IMR-90 (cell line): ENCODE results near the gene CD72. TPM values are rescaled to one million over a fixed set of nuclear protein-coding genes. Genes with fewer than 3 reads are reported as not detected.

Experiments used
- ATAC-seq: fragments of 200-7000 bp; cut with Tn5 transposase; 2 replicates; pipeline ENCODE4 v1.9.1; 2020; ENCODE audit warnings: low read depth, mild to moderate bottlenecking, moderate library complexity
- BruUV-seq: library from RNA; stranded (reverse); fragments of 400-500 nt; replicated peaks from 2 replicates; lab custom pipeline; 2021; lab: Mats Ljungman, UMichigan
- CTCF ChIA-PET: fragments of 300-600 bp; formaldehyde crosslinking; extraction: SDS; loops from one replicate; lab custom pipeline; 2021; ENCODE audit warnings: antibody characterized with exemption; lab: Yijun Ruan, JAX
- POLR2A ChIA-PET: fragments of 300-600 bp; sonication (Branson Sonifier 250); formaldehyde crosslinking; loops from one replicate; lab custom pipeline; 2022; ENCODE audit warnings: antibody characterized with exemption; ENCODE audit not compliant: unreplicated experiment; lab: Charles Lee
- DNase-seq: peaks from one replicate; pipeline ENCODE4 v3.0.0; 2013
- H2AFZ ChIP-seq: replicated peaks from 2 replicates; pipeline ENCODE3; 2013; ENCODE audit warnings: low read length, mild to moderate bottlenecking; ENCODE audit not compliant: poor library complexity
- H2AK5ac ChIP-seq: 2 replicates; pipeline ENCODE4 v1.6.1; 2013; ENCODE audit warnings: low read depth, low read length, inconsistent platforms
- H2AK9ac ChIP-seq: replicated peaks from 2 replicates; pipeline ENCODE3; 2013; ENCODE audit warnings: mild to moderate bottlenecking, low read depth, low read length, moderate library complexity; ENCODE audit not compliant: poor library complexity
- H2BK120ac ChIP-seq: 2 replicates; pipeline ENCODE4 v1.6.1; 2013; ENCODE audit warnings: low read depth, low read length, inconsistent platforms
- H2BK15ac ChIP-seq: 3 replicates; pipeline ENCODE4 v1.6.1; 2013; ENCODE audit warnings: low read depth, low read length, inconsistent platforms
- H2BK20ac ChIP-seq: 2 replicates; pipeline ENCODE4 v1.6.1; 2013; ENCODE audit warnings: low read depth, mild to moderate bottlenecking, inconsistent platforms, low read length, moderate library complexity
- H2BK5ac ChIP-seq: 2 replicates; pipeline ENCODE4 v1.6.1; 2013; ENCODE audit warnings: mild to moderate bottlenecking, low read depth, low read length, inconsistent platforms; ENCODE audit not compliant: poor library complexity, severe bottlenecking
- H3K14ac ChIP-seq: replicated peaks from 2 replicates; pipeline ENCODE4 v1.6.1; 2013; ENCODE audit warnings: low read depth, low read length, inconsistent platforms
- H3K18ac ChIP-seq: 2 replicates; pipeline ENCODE4 v1.6.1; 2013; ENCODE audit warnings: low read depth, low read length, control low read depth
- H3K23ac ChIP-seq: 2 replicates; pipeline ENCODE4 v1.6.1; 2013; ENCODE audit warnings: low read depth, low read length, inconsistent platforms
- H3K27ac ChIP-seq: 2 replicates; pipeline ENCODE4 v1.5.1; 2013; ENCODE audit warnings: mild to moderate bottlenecking, control low read depth, low read length; ENCODE audit not compliant: insufficient read depth
- H3K27me3 ChIP-seq: 2 replicates; pipeline ENCODE4 v1.6.1; 2013; ENCODE audit warnings: low read length; ENCODE audit not compliant: control insufficient read depth, insufficient read depth
- H3K36me3 ChIP-seq: 2 replicates; pipeline ENCODE4 v1.6.1; 2013; ENCODE audit warnings: low read length, mixed read lengths; ENCODE audit not compliant: control insufficient read depth, insufficient read depth
- H3K4ac ChIP-seq: 2 replicates; pipeline ENCODE4 v1.6.1; 2013; ENCODE audit warnings: low read depth, low read length, inconsistent platforms
- H3K4me1 ChIP-seq: 2 replicates; pipeline ENCODE4 v1.6.1; 2013; ENCODE audit warnings: low read length, mixed read lengths; ENCODE audit not compliant: control insufficient read depth, insufficient read depth
- H3K4me2 ChIP-seq: 2 replicates; pipeline ENCODE4 v1.6.1; 2013; ENCODE audit warnings: low read depth, mild to moderate bottlenecking, control low read depth, low read length, moderate library complexity
- H3K4me3 ChIP-seq: 2 replicates; pipeline ENCODE4 v1.5.1; 2013; ENCODE audit warnings: low read depth, mild to moderate bottlenecking, control low read depth, low read length, moderate library complexity; ENCODE audit not compliant: insufficient read depth
- H3K56ac ChIP-seq: 2 replicates; pipeline ENCODE4 v1.6.1; 2013; ENCODE audit warnings: low read length, inconsistent platforms; ENCODE audit not compliant: insufficient read depth; ENCODE audit errors: extremely low read depth
- H3K79me1 ChIP-seq, 2 experiments: 2 replicates each; pipeline ENCODE4 v1.6.1; 2013; ENCODE audit warnings: low read length in 2 of 2, inconsistent platforms in 1 of 2, low read depth in 1 of 2
- H3K9ac ChIP-seq: 2 replicates; pipeline ENCODE4 v1.6.1; 2013; ENCODE audit warnings: low read depth, low read length, control low read depth
- H3K9me1 ChIP-seq: 2 replicates; pipeline ENCODE4 v1.6.1; 2013; ENCODE audit warnings: low read length, inconsistent platforms; ENCODE audit not compliant: insufficient read depth
- H3K9me3 ChIP-seq: 2 replicates; pipeline ENCODE4 v1.6.1; 2013; ENCODE audit warnings: low read length; ENCODE audit not compliant: control insufficient read depth, insufficient read depth
- H4K20me1 ChIP-seq: 2 replicates; pipeline ENCODE4 v1.6.1; 2013; ENCODE audit warnings: low read length, inconsistent platforms; ENCODE audit not compliant: insufficient read depth
- H4K5ac ChIP-seq: 2 replicates; pipeline ENCODE4 v1.6.1; 2013; ENCODE audit warnings: mild to moderate bottlenecking, low read depth, low read length, control low read depth
- H4K8ac ChIP-seq, 2 experiments: 2 replicates each; pipeline ENCODE4 v1.6.1; 2013; ENCODE audit warnings: low read depth in 2 of 2, low read length in 2 of 2, control low read depth in 1 of 2, inconsistent platforms in 1 of 2
- H4K91ac ChIP-seq: 2 replicates; pipeline ENCODE4 v1.6.1; 2013; ENCODE audit warnings: low read depth, low read length, inconsistent platforms; ENCODE audit not compliant: insufficient read depth
- CEBPB ChIP-seq: IDR thresholded peaks from 2 replicates; pipeline ENCODE4 v1.6.1; 2012; ENCODE audit warnings: low read depth, low read length, improper control_type of control experiment
- CTCF ChIP-seq: conservative IDR thresholded peaks from 2 replicates; pipeline ENCODE4 v1.5.1; 2012; ENCODE audit warnings: mild to moderate bottlenecking, low read depth, low read length, improper control_type of control experiment
- MAFK ChIP-seq: IDR thresholded peaks from 2 replicates; pipeline ENCODE4 v1.6.1; 2012; ENCODE audit warnings: low read depth, low read length, improper control_type of control experiment
- RAD21 ChIP-seq: IDR thresholded peaks from 2 replicates; pipeline ENCODE4 v1.6.1; 2012; ENCODE audit warnings: low read length, improper control_type of control experiment
- USF2 ChIP-seq: fragments of 150-350 bp; IDR thresholded peaks from 2 replicates; pipeline ENCODE4 v1.6.1; 2017; ENCODE audit warnings: mild to moderate bottlenecking, antibody characterized with exemption, low read length, low read depth
- WGBS, 2 experiments: methylation state at CpG; one replicate each; pipeline versions ENCODE4 v1.1.5 to v1.1.7; 2013; ENCODE audit warnings: missing lambda C conversion rate in 2 of 2; ENCODE audit not compliant: insufficient read length in 1 of 2; ENCODE audit errors: extremely low coverage in 2 of 2; 5-methylcytosine and 5-hydroxymethylcytosine counted together
- dilution Hi-C: fragments of 300-500 bp; cut with HindIII; formaldehyde crosslinking; loops from one replicate; pipeline ENCODE4 v1.14.3; 2018; ENCODE audit warnings: low sequenced_read_pairs; ENCODE audit not compliant: unreplicated experiment
- in situ Hi-C: fragments of 300-500 bp; cut with MboI; formaldehyde crosslinking; loops from 3 replicates; pipeline ENCODE4 v1.14.3; 2019; ENCODE audit warnings: low sequenced_read_pairs, inconsistent platforms, mixed read lengths
- intact Hi-C: fragments of 100-400 bp; cut with micrococcal nuclease; formaldehyde crosslinking; loops from 2 replicates; pipeline ENCODE4 v1.10.0; 2022
- polyA plus RNA-seq, 3 experiments: library from polyadenylated mRNA; depleted of rRNA; stranded (reverse); fragments of >200 nt; gene quantifications; 2 replicates each; pipeline ENCODE4 v1.2.3, GENCODE V29; 2012; ENCODE audit warnings: low replicate concordance in 1 of 3
- total RNA-seq: library from RNA; depleted of rRNA; stranded (reverse); fragments of >200 nt; gene quantifications from 2 replicates; pipeline ENCODE4 v1.2.3, GENCODE V29; 2012

Gene CD72
- total and polyA plus RNA-seq, 2 of the 4 experiments (the other 2 are of a cell fraction), result 0.36 to 0.58 TPM

GRCh38 chr9:35569206-35569605 lies 49.0 kb downstream of the CD72 start:
- no peak overlapping the region for H3K14ac ChIP-seq
- TF ChIP-seq CEBPB (no peak), CTCF (no peak), MAFK (no peak), RAD21 (no peak), USF2 (no peak)
- no peak overlapping the region for H3K4me2 ChIP-seq
- H2BK120ac ChIP-seq, result no peak overlapping the region
- H3K18ac ChIP-seq, result no peak overlapping the region
- no peaks in the 10 kb centered on the region for H3K4me1 ChIP-seq
- H3K56ac ChIP-seq, result no peak overlapping the region
- H2BK5ac ChIP-seq, result no peak overlapping the region
- H4K5ac ChIP-seq, result no peak overlapping the region
- no peak overlapping the region for H3K9ac ChIP-seq
- H4K91ac ChIP-seq, result no peak overlapping the region
- H3K4me3 ChIP-seq, result no peak overlapping the region
- H3K4ac ChIP-seq, result no peak overlapping the region
- H3K9me3 ChIP-seq, result no peaks in the 10 kb centered on the region
- H3K36me3 ChIP-seq, result no peaks in the 10 kb centered on the region
- H4K20me1 ChIP-seq, result no peaks in the 10 kb centered on the region
- H3K27me3 ChIP-seq, result no peaks in the 10 kb centered on the region
- ATAC-seq (no peak), DNase-seq (no peak)
- no peaks in the 10 kb centered on the region for H3K79me1 ChIP-seq
- H2AK5ac ChIP-seq, result no peak overlapping the region
- dilution Hi-C loops (no loop called here), intact Hi-C loops (no loop called here), in situ Hi-C loops (no loop called here)
- no peak overlapping the region for H2BK20ac ChIP-seq
- H2AK9ac ChIP-seq, result no peak overlapping the region
- CTCF ChIA-PET, result no interaction called here
- H3K23ac ChIP-seq, result no peak overlapping the region
- H2AFZ ChIP-seq, result no peak overlapping the region
- no peaks in the 10 kb centered on the region for H3K9me1 ChIP-seq
- 72% methylated on average over 5 of the region's 5 CpGs; no CpG with 5 or more reads in 1 of the 2 experiments for WGBS, 2 experiments
- H4K8ac ChIP-seq, result no peak overlapping the region
- H2BK15ac ChIP-seq, result no peak overlapping the region
- POLR2A ChIA-PET, result no interaction called here
- H3K27ac ChIP-seq, result no peak overlapping the region
- BruUV-seq, result no TSS peak
